GOT3 (cell line): ENCODE data around the gene GALNT16.
A peak's percentile ranks its signal among the peaks of the same experiment; 100 is the strongest.

ENCODE experiments used
- DNase-seq: peaks from one replicate; lab custom pipeline; 2025; ENCODE audit warnings: mixed read lengths; lab: John Stamatoyannopoulos, UW

Gene GALNT16

DNA sequence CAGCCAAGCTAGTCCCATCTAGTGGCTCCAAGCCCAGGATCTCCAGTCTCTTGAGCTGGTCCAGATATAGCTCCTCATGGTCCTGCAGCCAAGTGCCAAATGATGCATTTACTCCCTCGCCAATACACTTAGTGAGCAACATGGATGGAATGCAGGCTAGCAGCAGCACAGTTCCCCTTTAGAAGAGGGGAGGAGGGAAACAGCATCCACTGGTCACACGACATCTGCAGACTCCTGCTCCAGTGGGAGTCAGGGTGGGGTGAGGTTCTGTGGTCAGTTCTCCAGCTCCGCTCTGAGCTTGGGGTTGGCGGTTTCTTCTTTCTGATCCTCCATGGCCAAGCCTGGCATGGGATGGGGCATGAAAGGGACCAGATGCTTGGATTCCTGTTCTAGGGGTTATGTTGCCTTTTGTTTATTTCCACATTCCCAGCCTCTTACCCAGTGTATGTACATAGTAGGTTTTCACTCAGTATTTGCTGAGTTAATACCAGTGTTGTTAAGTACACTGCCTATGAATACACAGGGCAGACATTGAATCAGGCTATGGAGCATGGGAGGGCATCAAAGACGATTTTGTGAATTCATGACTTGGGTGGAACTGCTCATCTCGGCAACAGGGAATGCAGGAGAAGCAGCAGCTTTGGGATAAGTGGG is 57.3 kb downstream of the GALNT16 start:
- peak; percentile 42 for DNase-seq

DNA sequence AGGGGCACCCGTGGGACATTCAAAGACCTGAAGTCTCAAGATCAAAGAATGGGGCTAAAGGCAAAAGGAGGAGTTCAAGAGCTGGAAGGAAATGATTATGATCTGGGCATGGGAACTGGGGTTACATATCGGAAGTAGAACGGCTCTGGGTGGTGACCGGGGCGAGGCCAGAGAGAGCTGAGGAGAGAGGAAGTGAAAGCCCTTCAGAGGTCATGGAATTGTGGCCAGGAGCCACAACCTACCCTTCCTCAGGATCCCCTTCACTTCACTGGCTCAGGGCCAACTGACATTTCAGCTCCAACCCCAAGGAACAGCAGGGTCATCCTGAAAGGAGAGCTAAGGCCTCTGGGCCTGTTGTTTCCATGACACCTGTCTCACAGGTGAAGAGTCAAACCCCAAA is 57.8 kb downstream of the GALNT16 start:
- no peak for DNase-seq

DNA sequence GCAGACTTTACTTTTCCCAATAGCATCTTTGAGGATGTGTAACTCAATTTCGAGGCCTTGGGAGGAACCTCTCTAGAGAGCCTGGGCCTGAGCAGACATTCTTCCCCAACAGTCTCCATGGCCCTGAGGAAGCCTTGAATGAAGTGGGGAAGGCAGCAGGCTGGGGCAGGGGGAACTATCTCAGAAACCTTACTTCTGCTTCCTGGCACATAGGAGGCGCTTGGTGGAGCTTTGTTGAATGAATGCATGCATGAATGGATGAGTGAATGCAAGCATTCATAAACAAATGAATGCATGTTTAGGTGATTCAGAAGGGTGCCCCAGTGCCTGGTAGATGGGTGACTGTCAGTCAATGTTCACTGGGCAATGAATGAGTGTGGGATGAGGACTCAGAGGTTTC is 58.3 kb downstream of the GALNT16 start:
- DNase-seq, result no peak

DNA sequence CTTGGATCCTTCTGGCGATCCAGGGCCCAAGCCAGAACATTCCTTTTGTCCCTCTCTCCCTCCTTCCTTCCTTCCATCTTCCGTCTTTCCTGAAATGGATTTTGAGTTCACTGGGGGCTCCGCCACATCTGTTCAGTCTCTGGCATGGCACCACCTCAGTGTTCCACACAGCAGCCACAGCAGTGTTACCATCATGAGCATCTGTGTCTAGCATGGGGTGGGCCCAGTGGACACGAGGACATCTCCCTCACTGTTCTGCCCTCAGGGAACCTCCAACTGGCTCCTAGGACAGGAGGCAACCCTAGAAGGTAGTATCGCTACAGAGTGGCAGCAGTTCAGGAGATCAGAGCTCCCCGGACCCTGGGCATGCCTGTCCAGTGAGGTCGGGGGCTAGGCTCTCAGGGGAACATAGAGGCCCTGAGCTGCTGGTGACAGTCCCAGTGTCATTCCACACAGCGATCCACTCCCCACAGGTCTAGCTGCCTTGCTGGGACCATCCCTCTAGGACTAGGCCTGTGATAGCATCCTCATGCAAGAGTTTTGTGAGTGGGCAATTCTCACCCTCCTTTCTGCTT is 59.0 kb downstream of the GALNT16 start:
- DNase-seq, result no peak

DNA sequence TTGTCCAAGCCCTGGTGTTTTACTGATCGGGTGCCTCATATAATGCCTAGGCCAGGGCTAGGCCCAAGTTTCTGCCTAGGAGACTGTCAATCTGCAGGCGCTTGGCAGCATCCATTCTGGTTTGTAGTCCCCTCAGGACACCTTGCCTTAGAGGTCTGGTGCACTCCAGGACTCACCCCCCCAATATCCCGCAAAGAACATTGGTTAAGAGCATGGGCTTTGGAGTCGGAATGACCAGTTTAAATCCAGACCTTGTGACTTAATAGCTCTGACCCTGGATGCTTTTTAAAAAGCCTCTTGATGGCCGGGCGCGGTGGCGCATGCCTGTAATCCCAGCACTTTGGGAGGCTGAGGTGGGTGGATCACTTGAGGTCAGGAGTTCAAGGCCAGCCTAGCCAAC is 60.0 kb downstream of the GALNT16 start:
- DNase-seq, result no peak

DNA sequence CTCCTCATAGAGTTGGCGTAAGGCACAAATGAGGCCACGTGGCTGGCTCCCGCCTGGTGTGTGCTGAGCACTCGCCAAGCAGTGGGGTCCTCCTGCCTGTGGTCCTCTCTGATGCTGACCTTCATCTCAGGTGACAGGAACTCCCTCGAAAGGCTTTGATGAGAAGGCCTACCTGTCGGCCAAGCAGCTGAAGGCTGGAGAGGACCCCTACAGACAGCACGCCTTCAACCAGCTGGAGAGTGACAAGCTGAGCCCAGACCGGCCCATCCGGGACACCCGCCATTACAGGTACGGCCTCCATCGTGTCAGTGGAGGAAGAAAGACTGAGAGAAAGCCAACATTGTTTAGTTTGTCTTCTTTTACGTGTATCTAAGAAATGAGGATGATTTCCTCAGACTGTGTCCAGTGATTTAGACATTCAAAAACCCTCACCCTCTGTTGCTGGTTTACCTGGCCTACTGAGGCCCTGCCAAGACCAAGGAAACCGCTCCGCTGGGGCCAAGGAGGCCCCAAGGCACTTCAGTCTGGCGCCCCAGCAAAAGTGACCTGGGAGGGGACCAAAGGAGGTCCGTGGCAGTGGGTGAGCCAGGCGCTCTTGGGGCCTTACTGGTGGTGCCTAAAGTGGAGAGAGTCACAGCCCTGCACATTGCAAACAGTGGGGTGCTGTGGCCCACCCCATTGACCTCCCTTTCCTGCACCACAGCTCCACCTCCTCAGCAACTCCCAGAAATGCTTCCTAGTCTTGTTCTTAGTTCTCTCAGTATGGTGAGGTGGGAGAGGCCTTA is 60.8 kb downstream of the GALNT16 start:
- no peak for DNase-seq

DNA sequence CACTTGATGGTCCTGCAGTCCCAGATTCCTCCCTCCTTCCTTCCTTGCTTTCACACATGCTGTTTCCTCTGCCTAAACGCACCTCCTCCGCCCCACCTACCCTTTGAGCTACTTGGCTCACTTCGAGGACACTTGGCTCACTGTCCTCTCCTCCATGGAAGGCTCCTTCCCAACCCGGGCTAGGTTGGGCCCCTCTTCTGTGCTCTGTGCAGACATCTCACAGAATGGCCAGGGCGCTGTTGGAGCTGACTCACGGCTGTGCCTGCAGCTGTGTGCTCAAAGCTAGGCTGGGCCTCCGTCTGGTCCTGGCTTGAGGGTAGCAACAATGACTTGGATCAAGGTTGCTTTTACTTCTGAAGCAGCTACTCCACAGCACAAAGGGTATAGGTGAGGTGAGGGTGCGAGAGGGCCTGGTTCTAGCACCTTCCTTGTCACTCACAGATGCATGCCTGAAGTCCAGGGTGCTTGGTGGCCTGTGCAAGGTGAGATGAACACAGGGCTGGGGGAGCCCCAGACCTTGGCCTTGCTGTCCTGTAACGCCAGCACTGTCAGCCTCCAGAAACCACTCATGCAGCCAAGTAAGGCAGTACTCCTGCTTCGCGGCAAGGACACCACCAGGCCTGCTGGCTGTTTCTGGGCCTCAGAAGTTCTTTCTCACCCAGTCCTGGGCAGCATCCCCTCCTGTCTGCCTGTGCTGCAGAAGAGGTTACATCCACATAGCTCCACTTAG is 61.8 kb downstream of the GALNT16 start:
- DNase-seq, result no peak

DNA sequence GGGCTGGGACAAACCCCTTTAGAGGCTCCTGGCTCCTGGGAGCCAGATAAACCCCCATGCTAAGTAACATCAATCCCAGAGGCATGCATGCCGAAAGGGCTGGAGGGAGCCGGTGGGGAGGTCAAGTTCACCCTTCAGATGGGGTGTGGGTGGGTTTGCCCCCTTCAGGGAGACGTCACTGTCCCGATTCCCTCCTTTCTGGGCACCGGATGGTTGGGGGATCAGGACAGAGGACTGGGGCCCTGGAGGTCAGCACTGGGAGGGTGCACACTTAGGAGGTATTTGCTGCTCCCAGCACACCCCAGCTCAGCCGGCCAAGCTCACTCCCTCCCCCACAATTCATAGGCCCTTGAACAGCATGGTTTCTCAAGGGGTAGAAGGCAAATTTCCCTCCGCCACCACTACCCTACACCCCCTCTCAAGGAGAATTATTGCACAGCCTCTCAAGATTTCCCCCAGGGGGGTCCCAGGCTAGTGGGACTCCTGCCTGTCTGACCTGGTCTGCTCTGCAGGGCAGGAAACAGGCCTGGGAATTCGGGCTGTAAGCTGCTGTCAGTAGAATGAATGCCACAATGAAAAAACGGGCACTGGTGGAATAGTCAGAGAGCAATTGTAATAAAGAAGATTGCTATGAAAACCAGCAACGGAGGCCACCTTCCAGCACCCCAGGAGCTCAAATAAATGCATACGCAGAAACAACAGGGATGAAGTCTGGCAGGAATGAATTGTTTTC is 63.5 kb downstream of the GALNT16 start:
- no peak for DNase-seq

DNA sequence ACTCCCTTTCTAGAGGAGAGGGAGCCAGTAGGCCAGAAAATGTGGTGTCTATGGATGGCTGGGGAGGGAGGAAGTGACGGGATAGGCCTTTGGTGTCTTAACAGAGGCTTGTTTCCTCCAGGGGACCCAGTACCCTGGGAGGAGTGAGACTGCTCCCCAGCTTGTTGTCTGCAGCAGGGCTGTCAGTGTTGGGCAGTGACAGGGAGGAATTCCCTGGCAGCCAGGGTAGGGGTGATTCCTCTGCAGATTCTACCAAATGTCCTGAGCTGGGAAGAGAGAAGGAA is 64.0 kb downstream of the GALNT16 start:
- DNase-seq, result no peak

DNA sequence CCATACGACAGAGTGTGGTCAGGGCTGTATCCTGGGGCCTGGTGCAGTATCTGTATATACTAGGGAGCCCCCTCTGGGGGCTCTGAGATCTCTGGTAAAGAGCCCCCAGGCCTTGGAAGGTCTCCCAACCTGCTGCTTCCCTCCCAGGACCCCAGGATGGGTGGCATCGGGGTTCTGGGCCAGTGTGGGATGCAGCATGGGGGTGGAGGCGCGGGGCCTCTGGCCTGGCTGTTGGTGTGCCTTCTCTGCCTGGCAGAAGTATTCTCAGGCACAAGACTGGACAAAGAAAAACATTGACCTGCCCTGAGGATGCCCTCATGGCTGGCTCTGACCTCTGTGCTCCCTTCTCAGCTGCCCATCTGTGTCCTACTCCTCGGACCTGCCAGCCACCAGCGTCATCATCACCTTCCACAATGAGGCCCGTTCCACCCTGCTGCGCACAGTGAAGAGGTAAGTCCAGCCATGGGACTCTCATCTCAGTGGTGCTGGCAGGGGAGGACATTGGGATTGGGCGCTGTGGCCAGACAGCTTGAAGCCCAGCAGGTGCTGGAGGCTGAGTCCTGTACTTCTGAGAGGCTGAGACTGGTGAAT is 64.5 kb downstream of the GALNT16 start:
- no peak for DNase-seq

DNA sequence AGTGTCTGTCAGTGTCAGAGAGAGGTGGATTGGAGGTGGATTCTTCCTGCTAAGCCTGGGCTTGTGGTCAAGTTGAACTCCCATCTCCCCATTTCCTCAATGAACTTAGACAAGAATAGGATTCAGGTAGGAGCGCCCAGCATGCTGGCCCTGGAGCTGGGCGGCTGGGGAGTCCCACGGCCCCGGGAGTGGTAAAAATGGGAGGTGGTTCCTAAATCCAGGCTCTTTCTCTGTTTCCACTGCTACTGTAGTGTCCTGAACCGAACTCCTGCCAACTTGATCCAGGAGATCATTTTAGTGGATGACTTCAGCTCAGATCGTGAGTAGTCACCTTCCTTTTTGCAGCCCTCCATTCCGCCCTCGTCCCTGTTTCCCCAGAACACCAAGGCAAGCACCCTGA is 65.1 kb downstream of the GALNT16 start:
- DNase-seq, result no peak

DNA sequence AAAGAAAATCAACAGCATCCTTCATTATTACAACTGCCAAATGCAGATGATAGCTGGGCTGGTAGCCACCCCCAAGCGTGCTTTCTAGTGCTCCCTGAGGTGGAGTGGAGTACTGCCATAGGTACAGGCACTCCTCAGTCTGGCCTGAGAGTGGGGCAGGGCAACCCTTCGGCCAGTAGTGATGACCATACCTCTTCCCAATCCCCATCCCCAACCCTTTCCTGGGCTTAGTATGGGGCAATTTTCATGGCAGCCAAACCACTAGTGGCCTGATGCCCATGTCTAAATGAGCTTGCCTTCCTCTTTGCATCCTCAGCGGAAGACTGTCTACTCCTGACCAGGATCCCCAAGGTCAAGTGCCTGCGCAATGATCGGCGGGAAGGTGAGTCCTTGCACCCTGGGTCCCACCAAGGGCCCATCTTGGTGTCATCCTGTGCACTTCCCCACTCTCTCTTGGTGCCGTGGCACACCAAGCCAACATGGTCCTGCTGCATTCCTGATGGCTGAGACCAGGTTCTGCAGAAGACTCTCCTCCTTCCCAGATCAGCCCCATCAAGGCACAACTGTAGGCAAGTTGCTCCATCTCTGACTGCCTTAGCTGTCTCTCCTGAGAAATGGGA is 65.8 kb downstream of the GALNT16 start:
- no peak for DNase-seq

DNA sequence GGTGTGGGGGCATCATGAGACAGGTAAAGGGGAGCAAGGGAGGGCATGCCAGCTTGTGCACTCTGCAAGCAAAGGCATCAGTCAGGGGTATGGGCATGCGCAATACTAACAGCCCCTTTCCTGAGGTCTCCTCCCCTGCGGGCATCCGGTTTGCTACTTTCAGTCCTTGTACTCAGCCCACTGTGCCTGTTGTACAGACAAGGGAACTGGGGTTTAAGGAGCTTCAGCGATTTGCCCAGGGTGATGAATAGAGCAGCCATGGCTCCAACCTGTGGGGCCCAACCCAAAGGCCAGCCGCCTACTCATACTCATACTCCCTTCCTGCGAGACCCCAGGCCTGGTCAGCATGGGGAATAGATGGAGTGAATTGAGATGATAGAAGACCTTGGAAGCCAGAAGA is 66.7 kb downstream of the GALNT16 start:
- no peak for DNase-seq

DNA sequence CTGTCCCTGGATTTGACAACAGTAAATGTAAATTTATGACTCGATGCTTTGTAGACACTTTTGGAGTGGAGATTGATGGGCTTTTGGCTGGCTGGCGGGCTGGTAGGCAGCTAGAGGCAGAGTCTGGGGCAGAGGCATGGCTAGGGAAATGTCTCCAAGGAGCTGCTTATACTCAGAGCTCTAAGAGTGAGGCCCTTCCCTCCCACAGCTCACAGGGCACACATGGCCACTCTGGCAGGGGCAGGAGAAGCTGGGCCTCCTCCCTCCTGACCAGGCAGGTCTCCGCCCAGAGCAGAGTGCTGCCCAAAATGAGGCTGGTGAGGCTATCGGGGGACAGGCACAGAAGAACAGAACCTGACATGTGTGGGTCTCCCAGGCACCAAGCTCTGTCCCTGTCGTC is 67.5 kb downstream of the GALNT16 start:
- DNase-seq, result no peak

DNA sequence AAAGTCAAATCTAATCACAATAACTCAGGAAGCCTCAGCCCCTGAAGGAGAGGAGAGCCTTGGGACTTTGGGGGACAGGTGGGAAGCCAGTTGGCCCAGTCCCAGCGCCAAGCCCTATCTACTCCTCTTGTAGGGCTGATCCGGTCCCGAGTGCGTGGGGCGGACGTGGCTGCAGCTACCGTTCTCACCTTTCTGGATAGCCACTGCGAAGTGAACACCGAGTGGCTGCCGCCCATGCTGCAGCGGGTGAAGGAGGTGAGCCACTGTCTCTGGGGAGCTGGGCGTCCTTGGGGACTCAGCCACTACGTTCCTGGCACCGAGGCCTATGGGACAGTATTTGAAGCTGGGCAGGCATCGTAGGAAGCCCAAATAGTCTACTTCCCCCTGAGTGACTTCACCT is 68.4 kb downstream of the GALNT16 start:
- DNase-seq, result no peak

DNA sequence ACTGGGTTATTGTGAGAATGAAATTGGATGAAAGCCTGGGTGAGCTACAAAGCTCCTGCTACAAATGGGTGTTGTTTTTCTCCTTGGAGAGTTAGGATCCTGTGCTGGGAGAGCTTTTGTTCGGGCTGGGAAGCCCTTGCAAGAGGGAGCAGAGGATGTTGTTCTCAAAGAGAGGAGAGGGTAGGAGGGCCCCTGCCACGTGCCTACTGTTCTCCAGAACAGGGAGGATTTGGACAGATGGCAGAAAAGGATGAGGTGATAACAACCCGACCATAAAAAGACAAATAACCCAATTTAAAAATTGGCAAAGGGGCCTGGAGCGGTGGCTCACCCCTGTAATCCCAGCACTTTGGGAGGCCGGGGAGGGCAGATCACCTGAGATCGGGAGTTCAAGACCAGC is 68.8 kb downstream of the GALNT16 start:
- DNase-seq, result no peak

DNA sequence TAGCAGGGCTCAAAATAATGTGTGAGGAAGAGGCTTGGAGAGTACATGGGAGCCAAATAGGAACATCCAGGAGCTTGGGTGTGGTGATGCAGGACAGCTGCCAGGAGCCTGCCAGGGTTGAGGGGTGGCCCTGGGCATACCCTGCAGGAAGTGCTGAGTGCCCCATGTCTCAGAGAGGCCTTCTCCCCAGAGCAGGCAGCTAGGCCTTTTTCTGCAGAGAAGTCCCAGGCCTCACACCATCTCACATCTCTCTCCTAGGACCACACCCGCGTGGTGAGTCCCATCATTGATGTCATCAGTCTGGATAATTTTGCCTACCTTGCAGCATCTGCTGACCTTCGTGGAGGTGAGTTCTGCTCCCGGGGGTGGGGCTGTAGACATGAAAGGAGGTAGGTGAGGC is 71.2 kb downstream of the GALNT16 start:
- no peak for DNase-seq

DNA sequence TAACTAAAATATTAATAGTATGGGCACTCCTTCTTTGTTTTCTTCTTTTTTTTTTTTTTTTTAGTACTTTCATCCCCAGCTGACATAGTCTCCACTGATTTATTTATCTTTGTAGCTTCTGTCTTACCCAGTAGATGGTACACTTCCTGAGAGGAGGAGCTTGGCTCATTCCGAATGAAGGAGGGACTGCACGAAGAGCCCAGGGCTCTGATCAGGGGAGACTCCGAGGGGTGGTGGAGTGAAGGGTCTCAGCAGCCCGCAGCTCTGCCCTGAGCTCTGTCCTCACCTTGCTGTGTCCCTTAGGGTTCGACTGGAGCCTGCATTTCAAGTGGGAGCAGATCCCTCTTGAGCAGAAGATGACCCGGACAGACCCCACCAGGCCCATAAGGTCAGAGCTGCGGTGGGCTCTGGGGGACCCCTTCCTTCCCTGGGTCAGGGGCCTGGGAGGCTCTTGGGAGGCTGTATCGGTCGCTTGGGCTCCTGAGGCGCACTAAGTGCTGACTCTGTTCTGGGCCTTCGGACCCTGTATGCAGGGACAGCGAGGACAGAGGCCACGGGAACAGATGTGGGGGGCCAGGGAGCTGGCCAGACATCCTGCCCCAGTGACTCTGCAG is 72.9 kb downstream of the GALNT16 start:
- DNase-seq, result no peak

DNA sequence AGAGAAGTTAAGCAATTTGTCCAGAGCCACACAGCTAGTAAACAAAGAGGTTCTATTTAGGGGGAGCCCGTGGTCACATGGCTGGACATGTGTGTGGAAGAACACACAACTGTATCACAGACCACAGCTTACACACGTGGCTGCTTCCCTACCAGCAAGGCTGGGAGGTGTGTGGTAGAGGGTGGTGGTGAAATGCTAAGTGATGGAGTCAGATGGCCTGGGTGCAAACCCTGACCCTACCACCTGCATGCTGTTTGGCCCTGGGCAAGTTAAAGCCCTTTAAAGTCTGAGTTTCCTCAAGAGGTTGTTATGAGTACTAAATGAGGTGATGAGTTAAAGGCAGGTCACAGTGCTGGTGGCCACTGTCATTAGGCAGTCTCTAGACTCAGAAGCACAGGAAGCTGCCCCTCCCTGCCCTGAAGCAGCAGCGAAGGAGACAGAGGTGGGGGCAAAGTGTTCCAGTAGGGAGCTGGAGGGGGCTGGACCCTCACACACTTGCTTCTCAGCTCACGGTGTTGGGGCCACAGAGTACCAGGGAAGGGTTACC is 73.9 kb downstream of the GALNT16 start:
- no peak for DNase-seq

DNA sequence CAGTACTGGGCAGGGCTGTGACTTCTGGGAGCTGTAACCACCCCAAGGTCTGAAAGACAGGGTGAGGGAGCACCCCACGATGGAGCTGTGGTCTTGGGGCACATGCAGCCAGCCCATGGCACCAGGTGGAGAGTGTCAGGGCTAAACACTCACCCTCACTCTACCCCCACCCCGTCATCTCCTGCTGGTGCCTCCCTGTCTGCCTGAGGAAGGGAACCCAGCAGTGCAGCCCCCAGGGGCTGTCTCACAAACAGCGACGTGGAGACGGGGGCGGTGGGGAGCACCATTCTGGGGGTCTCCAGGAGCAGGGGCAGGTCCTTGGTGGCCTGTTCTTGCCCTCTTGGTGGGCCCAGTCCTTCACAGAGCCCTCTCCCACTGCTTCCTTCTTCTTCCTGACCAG is 74.6 kb downstream of the GALNT16 start:
- DNase-seq, result no peak

DNA sequence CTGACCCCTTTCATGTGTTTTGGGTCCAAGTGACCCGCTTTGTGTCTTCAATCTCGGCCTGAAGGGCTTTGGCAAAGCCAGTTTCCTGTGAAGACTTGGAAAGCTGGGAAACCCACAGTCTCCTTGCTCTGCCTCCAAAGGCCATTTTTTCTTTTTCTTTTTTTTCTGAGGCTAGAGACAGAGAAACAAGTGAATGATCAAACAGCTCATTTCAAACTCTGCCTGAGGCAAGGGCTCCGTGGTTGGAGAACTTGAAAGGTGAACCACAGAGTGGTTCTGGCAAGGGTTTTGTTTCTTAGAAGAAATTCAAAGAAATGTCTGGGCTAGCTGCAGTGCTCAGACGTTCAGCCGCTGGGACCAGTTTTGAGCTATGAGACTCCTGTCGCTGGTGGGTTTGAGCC is 75.4 kb downstream of the GALNT16 start:
- DNase-seq, result no peak
